ENCODE data around the gene SPEM3. TPM values are rescaled to one million over a fixed set of nuclear protein-coding genes. Genes with fewer than 3 reads are reported as not detected.

The SPEM3 gene
- total and polyA plus RNA-seq, 2 of the 13 experiments (the other 11 are each of a cell fraction or from before 2014, with no cell fraction given): not detected

- TF ChIP-seq MXD1 (CRISPR knock-in tag; IDR thresholded peaks at IDR 0.05) (no peak), RFXAP (CRISPR knock-in tag; IDR thresholded peaks at IDR 0.05; ENCODE audit: borderline replicate concordance) (peak; percentile 63; the same call in 1 of the 2 replicates), HDAC6 (IDR thresholded peaks at IDR 0.05; ENCODE audit: low read depth, low read length) (no peak), TCF7L2 (IDR thresholded peaks at IDR 0.05; ENCODE audit: low read depth, low read length) (no peak), GATA4 (IDR thresholded peaks at IDR 0.05; ENCODE audit: borderline replicate concordance, low read depth) (peak; percentile 41; the same call in 1 of the 2 replicates), HMGA1 (CRISPR knock-in tag; conservative IDR thresholded peaks at IDR 0.05) (no peak), GMEB1 (CRISPR knock-in tag; IDR thresholded peaks at IDR 0.05; ENCODE audit: borderline replicate concordance) (peak; percentile 58; the same call in 1 of the 2 replicates), GLMP (CRISPR knock-in tag; IDR thresholded peaks at IDR 0.05; ENCODE audit: borderline replicate concordance) (no peak)
- TF ChIP-seq, protein P1, sequence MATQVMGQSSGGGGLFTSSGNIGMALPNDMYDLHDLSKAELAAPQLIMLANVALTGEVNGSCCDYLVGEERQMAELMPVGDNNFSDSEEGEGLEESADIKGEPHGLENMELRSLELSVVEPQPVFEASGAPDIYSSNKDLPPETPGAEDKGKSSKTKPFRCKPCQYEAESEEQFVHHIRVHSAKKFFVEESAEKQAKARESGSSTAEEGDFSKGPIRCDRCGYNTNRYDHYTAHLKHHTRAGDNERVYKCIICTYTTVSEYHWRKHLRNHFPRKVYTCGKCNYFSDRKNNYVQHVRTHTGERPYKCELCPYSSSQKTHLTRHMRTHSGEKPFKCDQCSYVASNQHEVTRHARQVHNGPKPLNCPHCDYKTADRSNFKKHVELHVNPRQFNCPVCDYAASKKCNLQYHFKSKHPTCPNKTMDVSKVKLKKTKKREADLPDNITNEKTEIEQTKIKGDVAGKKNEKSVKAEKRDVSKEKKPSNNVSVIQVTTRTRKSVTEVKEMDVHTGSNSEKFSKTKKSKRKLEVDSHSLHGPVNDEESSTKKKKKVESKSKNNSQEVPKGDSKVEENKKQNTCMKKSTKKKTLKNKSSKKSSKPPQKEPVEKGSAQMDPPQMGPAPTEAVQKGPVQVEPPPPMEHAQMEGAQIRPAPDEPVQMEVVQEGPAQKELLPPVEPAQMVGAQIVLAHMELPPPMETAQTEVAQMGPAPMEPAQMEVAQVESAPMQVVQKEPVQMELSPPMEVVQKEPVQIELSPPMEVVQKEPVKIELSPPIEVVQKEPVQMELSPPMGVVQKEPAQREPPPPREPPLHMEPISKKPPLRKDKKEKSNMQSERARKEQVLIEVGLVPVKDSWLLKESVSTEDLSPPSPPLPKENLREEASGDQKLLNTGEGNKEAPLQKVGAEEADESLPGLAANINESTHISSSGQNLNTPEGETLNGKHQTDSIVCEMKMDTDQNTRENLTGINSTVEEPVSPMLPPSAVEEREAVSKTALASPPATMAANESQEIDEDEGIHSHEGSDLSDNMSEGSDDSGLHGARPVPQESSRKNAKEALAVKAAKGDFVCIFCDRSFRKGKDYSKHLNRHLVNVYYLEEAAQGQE (IDR thresholded peaks at IDR 0.05; ENCODE audit: borderline replicate concordance in 1 of 2, low read depth in 1 of 2, low read length in 2 of 2): peak in 1 of 2 experiments; percentile 25; a peak in 1 of 4 replicates
- TF ChIP-seq, protein P2, sequence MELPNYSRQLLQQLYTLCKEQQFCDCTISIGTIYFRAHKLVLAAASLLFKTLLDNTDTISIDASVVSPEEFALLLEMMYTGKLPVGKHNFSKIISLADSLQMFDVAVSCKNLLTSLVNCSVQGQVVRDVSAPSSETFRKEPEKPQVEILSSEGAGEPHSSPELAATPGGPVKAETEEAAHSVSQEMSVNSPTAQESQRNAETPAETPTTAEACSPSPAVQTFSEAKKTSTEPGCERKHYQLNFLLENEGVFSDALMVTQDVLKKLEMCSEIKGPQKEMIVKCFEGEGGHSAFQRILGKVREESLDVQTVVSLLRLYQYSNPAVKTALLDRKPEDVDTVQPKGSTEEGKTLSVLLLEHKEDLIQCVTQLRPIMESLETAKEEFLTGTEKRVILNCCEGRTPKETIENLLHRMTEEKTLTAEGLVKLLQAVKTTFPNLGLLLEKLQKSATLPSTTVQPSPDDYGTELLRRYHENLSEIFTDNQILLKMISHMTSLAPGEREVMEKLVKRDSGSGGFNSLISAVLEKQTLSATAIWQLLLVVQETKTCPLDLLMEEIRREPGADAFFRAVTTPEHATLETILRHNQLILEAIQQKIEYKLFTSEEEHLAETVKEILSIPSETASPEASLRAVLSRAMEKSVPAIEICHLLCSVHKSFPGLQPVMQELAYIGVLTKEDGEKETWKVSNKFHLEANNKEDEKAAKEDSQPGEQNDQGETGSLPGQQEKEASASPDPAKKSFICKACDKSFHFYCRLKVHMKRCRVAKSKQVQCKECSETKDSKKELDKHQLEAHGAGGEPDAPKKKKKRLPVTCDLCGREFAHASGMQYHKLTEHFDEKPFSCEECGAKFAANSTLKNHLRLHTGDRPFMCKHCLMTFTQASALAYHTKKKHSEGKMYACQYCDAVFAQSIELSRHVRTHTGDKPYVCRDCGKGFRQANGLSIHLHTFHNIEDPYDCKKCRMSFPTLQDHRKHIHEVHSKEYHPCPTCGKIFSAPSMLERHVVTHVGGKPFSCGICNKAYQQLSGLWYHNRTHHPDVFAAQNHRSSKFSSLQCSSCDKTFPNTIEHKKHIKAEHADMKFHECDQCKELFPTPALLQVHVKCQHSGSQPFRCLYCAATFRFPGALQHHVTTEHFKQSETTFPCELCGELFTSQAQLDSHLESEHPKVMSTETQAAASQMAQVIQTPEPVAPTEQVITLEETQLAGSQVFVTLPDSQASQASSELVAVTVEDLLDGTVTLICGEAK (IDR thresholded peaks at IDR 0.05): no peak
- TF ChIP-seq, protein P2 (CRISPR knock-in tag; IDR thresholded peaks at IDR 0.05): peak; percentile 61
Measured at GRCh38 chr17:7403977-7404736, 24.5 kb upstream of the SPEM3 start, which contains the start of gene TMEM256 (continued).

Data from HepG2 (cell line).